SU-DHL-6 (cell line): ENCODE results near the gene COMMD6.

ENCODE experiments used
- H2AFZ ChIP-seq: fragments of 200-600 bp; sonication (generic); 2 replicates; pipeline ENCODE4 v1.6.1; 2014; ENCODE audit warnings: low read depth, mild to moderate bottlenecking, moderate library complexity, mixed read lengths, antibody characterized with exemption, low read length; ENCODE audit not compliant: severe bottlenecking
- H3F3A ChIP-seq: fragments of 200-600 bp; shearing (Covaris generic); 2 replicates; pipeline ENCODE4 v1.6.0; 2016; ENCODE audit warnings: antibody characterized with exemption, mild to moderate bottlenecking; ENCODE audit not compliant: insufficient read depth
- H3K27ac ChIP-seq: fragments of 200-600 bp; sonication (generic); 2 replicates; pipeline ENCODE4 v1.5.1; 2016; ENCODE audit warnings: low read depth, mild to moderate bottlenecking, low read length, moderate library complexity, mixed read lengths
- H3K27me3 ChIP-seq: fragments of 200-600 bp; sonication (generic), shearing (Covaris generic); 2 replicates; pipeline ENCODE4 v1.6.0; 2014; ENCODE audit warnings: mild to moderate bottlenecking, low read length
- H3K36me3 ChIP-seq: fragments of 200-600 bp; sonication (generic); 2 replicates; pipeline ENCODE4 v1.6.1; 2014; ENCODE audit warnings: mild to moderate bottlenecking, low read length, mixed read lengths
- H3K4me2 ChIP-seq: fragments of 300-600, 200-600 bp; shearing (Covaris generic), sonication (generic); 2 replicates; pipeline ENCODE4 v1.6.0; 2014; ENCODE audit warnings: low read length, low read depth, mild to moderate bottlenecking; ENCODE audit not compliant: poor library complexity, severe bottlenecking
- H3K4me3 ChIP-seq: fragments of 200-600 bp; sonication (generic); 2 replicates; pipeline ENCODE4 v1.5.1; 2014; ENCODE audit warnings: antibody characterized with exemption, low read length, mild to moderate bottlenecking, mixed read lengths; ENCODE audit not compliant: insufficient read depth, poor library complexity, severe bottlenecking
- H3K79me2 ChIP-seq: fragments of 200-600 bp; sonication (generic); 2 replicates; pipeline ENCODE4 v1.6.1; 2014; ENCODE audit warnings: mild to moderate bottlenecking, low read length, moderate library complexity; ENCODE audit not compliant: insufficient read depth
- H3K9ac ChIP-seq: fragments of 200-600 bp; sonication (generic); 2 replicates; pipeline ENCODE4 v1.7.0; 2014; ENCODE audit warnings: mild to moderate bottlenecking, low read length
- H3K9me2 ChIP-seq: fragments of 200-600 bp; sonication (generic); replicated peaks from 2 replicates; pipeline ENCODE4 v1.6.1; 2014; ENCODE audit warnings: low read length; ENCODE audit not compliant: insufficient read depth
- H3K9me3 ChIP-seq: fragments of 200-600 bp; sonication (generic); 2 replicates; pipeline ENCODE4 v1.6.1; 2014; ENCODE audit warnings: low read length, mixed read lengths; ENCODE audit not compliant: insufficient read depth
- H4K20me1 ChIP-seq: fragments of 200-600 bp; sonication (generic); 2 replicates; pipeline ENCODE4 v1.6.1; 2014; ENCODE audit warnings: low read depth, mild to moderate bottlenecking, antibody characterized with exemption, low read length, moderate library complexity, mixed read lengths
- EZH2phosphoT487 ChIP-seq: fragments of 200-600 bp; sonication (generic), shearing (Covaris generic); conservative IDR thresholded peaks from 2 replicates; pipeline ENCODE4 v1.6.1; 2018; ENCODE audit warnings: mild to moderate bottlenecking, antibody characterized with exemption, low read length, moderate library complexity, mixed read lengths
- TF ChIP-seq, protein P1 (sequence below): fragments of 200-600 bp; sonication (generic); IDR thresholded peaks from one replicate; pipeline ENCODE4 v1.5.1; 2017; ENCODE audit warnings: antibody characterized with exemption, mild to moderate bottlenecking, low read length, moderate library complexity; ENCODE audit not compliant: insufficient read depth, poor library complexity, severe bottlenecking

The COMMD6 gene

DNA sequence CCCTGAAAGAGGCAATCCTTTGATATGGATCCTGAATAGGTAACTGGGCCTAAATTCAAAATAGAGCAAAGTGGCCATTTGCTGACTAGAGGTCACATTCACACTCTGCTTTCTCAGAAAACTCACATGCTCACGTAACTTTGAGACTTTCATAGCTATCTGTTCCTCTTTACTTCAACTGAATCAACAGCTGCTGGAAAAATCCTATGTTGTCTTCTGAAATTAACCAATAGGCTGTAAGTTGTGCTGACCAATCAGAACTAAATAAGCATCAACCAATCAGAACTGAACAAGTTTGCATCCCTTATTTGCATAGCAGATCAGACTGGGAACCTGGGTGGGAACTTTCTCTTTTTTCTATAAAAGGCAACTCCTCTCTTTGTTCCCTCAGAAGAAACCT is 31.6 kb downstream of the COMMD6 start:
- H3K79me2 ChIP-seq = no peaks in the 10 kb centered on the region
- H3K27me3 ChIP-seq = no peaks in the 10 kb centered on the region
- no peaks in the 10 kb centered on the region for H4K20me1 ChIP-seq
- H3K36me3 ChIP-seq = no peaks in the 10 kb centered on the region
- no peak overlapping the region for H3K4me3 ChIP-seq
- no peaks in the 10 kb centered on the region for H3F3A ChIP-seq
- no peak overlapping the region for H2AFZ ChIP-seq
- H3K27ac ChIP-seq = no peak overlapping the region
- H3K9me2 ChIP-seq = no peaks in the 10 kb centered on the region
- H3K4me2 ChIP-seq = no peak overlapping the region
- no peak for TF ChIP-seq EZH2phosphoT487
- TF ChIP-seq, protein P1, sequence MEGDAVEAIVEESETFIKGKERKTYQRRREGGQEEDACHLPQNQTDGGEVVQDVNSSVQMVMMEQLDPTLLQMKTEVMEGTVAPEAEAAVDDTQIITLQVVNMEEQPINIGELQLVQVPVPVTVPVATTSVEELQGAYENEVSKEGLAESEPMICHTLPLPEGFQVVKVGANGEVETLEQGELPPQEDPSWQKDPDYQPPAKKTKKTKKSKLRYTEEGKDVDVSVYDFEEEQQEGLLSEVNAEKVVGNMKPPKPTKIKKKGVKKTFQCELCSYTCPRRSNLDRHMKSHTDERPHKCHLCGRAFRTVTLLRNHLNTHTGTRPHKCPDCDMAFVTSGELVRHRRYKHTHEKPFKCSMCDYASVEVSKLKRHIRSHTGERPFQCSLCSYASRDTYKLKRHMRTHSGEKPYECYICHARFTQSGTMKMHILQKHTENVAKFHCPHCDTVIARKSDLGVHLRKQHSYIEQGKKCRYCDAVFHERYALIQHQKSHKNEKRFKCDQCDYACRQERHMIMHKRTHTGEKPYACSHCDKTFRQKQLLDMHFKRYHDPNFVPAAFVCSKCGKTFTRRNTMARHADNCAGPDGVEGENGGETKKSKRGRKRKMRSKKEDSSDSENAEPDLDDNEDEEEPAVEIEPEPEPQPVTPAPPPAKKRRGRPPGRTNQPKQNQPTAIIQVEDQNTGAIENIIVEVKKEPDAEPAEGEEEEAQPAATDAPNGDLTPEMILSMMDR = no peak
- H3K9ac ChIP-seq = no peak overlapping the region
- H3K9me3 ChIP-seq = no peaks in the 10 kb centered on the region

DNA sequence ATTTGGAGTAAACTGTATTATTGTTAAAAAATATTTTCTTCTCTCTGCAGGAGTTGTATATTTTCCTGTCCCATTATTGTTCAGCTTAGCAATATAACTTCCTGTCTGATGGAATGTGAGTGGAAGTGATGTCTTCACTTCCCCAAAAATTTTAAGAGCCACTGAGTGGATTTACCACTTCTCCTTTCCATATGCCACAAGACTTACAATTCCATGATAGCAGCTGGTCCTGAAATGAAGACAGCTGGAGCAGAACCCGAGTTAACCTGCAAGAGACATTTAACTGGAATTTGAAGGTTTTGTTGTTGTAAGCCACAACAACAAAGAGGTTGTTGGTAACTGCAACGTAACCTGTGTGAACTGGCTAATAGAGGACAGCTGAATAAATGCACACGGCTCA is 32.3 kb downstream of the COMMD6 start:
- no peak overlapping the region for H3K4me2 ChIP-seq

DNA sequence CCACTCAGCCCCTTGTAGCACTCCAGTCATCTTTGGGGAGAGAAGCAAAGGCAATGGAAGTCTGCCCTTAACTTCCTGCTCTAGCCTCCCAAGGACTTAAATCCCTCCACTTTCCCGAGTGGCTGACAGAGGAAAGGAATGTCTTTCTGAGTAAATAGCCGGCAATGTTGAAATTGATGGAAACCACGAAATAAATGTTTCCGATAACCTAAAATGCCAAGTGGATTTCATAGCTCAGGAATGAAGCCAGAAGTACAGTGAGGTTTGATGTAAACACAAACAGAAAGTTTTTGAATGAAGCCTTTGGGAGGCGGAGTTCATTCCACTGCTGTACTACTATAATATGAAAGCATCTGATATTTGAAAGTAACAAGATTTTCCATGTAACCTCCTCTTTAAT is 41.7 kb downstream of the COMMD6 start:
- Histone ChIP-seq H3K4me2 (no peak overlapping the region), H3K36me3 (no peaks in the 10 kb centered on the region), H4K20me1 (no peaks in the 10 kb centered on the region), H3K79me2 (no peaks in the 10 kb centered on the region), H3K27me3 (no peaks in the 10 kb centered on the region), H3K9me3 (no peaks in the 10 kb centered on the region), H3F3A (no peaks in the 10 kb centered on the region), H3K9ac (no peak overlapping the region), H3K9me2 (no peaks in the 10 kb centered on the region), H3K4me3 (no peak overlapping the region), H3K27ac (no peak overlapping the region), H2AFZ (no peak overlapping the region)
- TF ChIP-seq, protein P1 = no peak
- TF ChIP-seq EZH2phosphoT487 = no peak

More for the DNA sequence above, 32.3 kb downstream of the COMMD6 start:
- no peak overlapping the region for H3K9ac ChIP-seq
- H3K4me3 ChIP-seq = no peak overlapping the region
- no peak overlapping the region for H2AFZ ChIP-seq
- H3K27ac ChIP-seq = no peak overlapping the region
- H4K20me1 ChIP-seq = no peaks in the 10 kb centered on the region
- TF ChIP-seq, protein P1 = no peak
- TF ChIP-seq EZH2phosphoT487 = no peak
- no peaks in the 10 kb centered on the region for H3K36me3 ChIP-seq
- H3K9me3 ChIP-seq = no peaks in the 10 kb centered on the region
- no peaks in the 10 kb centered on the region for H3K9me2 ChIP-seq
- H3K79me2 ChIP-seq = no peaks in the 10 kb centered on the region
- H3F3A ChIP-seq = no peaks in the 10 kb centered on the region
- no peaks in the 10 kb centered on the region for H3K27me3 ChIP-seq
